Activated naive CD8-positive, alpha-beta T cell treated with anti-CD3 and anti-CD28 coated beads, Interleukin-2, amount 50 U/mL, for 24 hours (primary cell): ENCODE measurements around the gene RGS11.

ENCODE experiments used
- ATAC-seq: fragments of 150-1000 bp; cut with Tn5 transposase; one replicate; pipeline ENCODE4 v1.10.0; 2021
- DNase-seq: peaks from one replicate; pipeline ENCODE4 v3.0.0; 2021
- H3K27ac Mint-ChIP-seq: one replicate; pipeline ENCODE4 v1.8.0; 2021; ENCODE audit warnings: mild to moderate bottlenecking, mixed read lengths
- H3K27me3 Mint-ChIP-seq: one replicate; pipeline ENCODE4 v1.8.0; 2021; ENCODE audit warnings: mixed read lengths
- H3K36me3 Mint-ChIP-seq: one replicate; pipeline ENCODE4 v1.8.0; 2021; ENCODE audit warnings: low read depth, mixed read lengths
- H3K4me1 Mint-ChIP-seq: one replicate; pipeline ENCODE4 v1.8.0; 2021; ENCODE audit warnings: mixed read lengths
- H3K4me3 Mint-ChIP-seq: one replicate; pipeline ENCODE4 v1.8.0; 2021; ENCODE audit warnings: mild to moderate bottlenecking, moderate library complexity, mixed read lengths
- H3K9me3 Mint-ChIP-seq: one replicate; pipeline ENCODE4 v1.8.0; 2021; ENCODE audit warnings: mixed read lengths

The RGS11 gene

DNA sequence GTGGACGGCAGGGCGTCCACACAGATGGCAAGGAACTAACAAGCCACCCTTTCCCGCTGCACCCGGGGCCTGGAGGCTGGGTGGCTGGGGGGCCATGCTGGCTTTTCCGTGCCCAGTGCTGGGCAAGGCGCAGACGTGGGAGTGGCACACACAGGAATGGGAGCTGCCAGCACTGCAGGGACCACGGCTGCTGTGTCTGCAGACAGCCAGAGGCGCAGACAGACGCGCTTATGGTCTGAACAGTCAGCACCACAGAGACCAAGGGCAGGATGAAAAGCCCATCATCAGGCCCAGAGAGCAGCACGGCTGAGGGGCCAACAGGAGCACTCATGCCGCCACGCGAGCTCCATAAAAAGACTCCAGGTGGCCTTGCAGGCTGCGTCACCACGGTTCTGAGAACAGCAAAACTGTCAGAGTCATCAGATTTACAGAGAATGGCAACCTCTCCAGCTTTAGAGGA, 31.2 kb upstream of the RGS11 start:
- Mint-ChIP-seq H3K27ac (no peak overlapping the region), H3K9me3 (no peaks in the 10 kb centered on the region), H3K4me1 (peaks cover 10% of the 10 kb centered on the region), H3K27me3 (no peaks in the 10 kb centered on the region), H3K4me3 (no peak overlapping the region), H3K36me3 (peaks cover 13% of the 10 kb centered on the region)
- DNase-seq (no peak), ATAC-seq (no peak)

DNA sequence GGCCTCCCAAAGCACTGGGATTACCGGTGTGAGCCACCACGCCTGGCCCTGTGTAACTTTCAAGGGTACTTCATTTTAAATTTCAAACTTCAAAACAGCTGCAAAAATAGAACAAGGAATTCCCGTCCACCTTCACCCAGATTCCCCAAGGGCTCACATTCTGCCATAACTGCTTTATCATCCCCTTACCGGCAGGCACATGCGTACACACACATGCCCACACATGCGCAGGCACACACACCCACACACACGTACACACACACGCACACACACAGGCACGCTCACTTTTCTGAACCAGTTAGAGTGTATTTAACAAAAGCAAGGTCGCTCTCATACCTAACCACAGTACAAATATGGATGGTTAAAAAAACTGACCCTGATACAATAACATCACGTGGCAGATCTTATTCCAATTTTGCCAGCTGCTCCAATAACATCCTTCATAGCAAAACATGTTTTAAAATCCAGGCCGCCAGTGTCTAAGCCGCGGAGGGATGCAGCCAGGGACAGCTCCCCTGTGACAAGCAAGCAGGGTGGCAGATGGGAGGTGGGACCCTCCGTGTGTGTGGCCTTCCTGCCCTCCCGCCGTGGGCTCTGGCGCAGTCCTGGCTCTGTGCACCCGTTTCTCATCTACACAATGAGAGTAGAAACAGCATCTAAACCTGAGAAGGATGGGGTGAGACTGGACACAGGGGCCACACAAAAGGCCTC, 30.3 kb upstream of the RGS11 start:
- no peaks in the 10 kb centered on the region for H3K9me3 Mint-ChIP-seq
- H3K27ac Mint-ChIP-seq: no peak overlapping the region

GRCh38 chr16:303760-304505, 28.2 kb upstream of the RGS11 start:
- H3K4me1 Mint-ChIP-seq: peaks cover 4% of the 10 kb centered on the region
- no peak for ATAC-seq
- no peak overlapping the region for H3K27ac Mint-ChIP-seq
- H3K36me3 Mint-ChIP-seq: peaks cover 11% of the 10 kb centered on the region
- H3K9me3 Mint-ChIP-seq: no peaks in the 10 kb centered on the region
- no peak for DNase-seq
- H3K4me3 Mint-ChIP-seq: no peak overlapping the region
- no peaks in the 10 kb centered on the region for H3K27me3 Mint-ChIP-seq

More for the DNA sequence above, 30.3 kb upstream of the RGS11 start:
- ATAC-seq (no peak), DNase-seq (no peak)
- peaks cover 13% of the 10 kb centered on the region for H3K36me3 Mint-ChIP-seq
- no peaks in the 10 kb centered on the region for H3K27me3 Mint-ChIP-seq
- H3K4me3 Mint-ChIP-seq: no peak overlapping the region
- peaks cover 10% of the 10 kb centered on the region for H3K4me1 Mint-ChIP-seq

- no peak overlapping the region for H3K27ac Mint-ChIP-seq
- H3K27me3 Mint-ChIP-seq: no peaks in the 10 kb centered on the region
- ATAC-seq (no peak), DNase-seq (no peak)
- H3K9me3 Mint-ChIP-seq: no peaks in the 10 kb centered on the region
- no peak overlapping the region for H3K4me3 Mint-ChIP-seq
- peaks cover 8% of the 10 kb centered on the region for H3K36me3 Mint-ChIP-seq
- H3K4me1 Mint-ChIP-seq: peaks cover 4% of the 10 kb centered on the region
Observed at GRCh38 chr16:301950-302349, 26.2 kb upstream of the RGS11 start.

DNA sequence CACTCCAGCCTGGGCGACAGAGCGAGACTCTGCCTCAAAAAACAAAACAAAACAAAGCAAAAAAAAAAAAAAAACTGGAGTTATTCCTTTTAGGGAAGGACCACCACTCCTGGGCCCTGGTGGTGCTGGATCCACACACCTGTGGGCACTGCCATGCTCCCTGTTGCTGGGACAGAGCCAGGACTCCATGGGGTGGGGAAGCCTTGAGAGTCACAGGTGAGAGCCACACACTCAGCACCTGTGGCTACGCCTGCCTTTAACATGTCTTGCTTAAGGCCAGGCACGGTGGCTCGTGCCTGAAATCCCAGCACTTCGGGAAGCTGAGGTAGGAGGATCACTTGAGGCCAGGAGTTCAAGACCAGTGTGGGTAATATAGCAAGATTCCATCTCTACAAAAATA, 25.5 kb upstream of the RGS11 start:
- H3K4me1 Mint-ChIP-seq: peaks cover 3% of the 10 kb centered on the region
- H3K27me3 Mint-ChIP-seq: no peaks in the 10 kb centered on the region
- H3K27ac Mint-ChIP-seq: no peak overlapping the region
- no peak for DNase-seq
- H3K9me3 Mint-ChIP-seq: no peaks in the 10 kb centered on the region
- H3K4me3 Mint-ChIP-seq: no peak overlapping the region
- ATAC-seq: no peak
- H3K36me3 Mint-ChIP-seq: peaks cover 8% of the 10 kb centered on the region

GRCh38 chr16:297832-298231, 22.1 kb upstream of the RGS11 start:
- Mint-ChIP-seq H3K4me1 (no peaks in the 10 kb centered on the region), H3K36me3 (peaks cover 5% of the 10 kb centered on the region), H3K9me3 (no peaks in the 10 kb centered on the region), H3K27ac (no peak overlapping the region), H3K27me3 (no peaks in the 10 kb centered on the region), H3K4me3 (no peak overlapping the region)
- ATAC-seq: no peak
- no peak for DNase-seq

GRCh38 chr16:296806-297510, 21.2 kb upstream of the RGS11 start:
- no peak for DNase-seq
- H3K27ac Mint-ChIP-seq: no peak overlapping the region
- no peaks in the 10 kb centered on the region for H3K4me1 Mint-ChIP-seq
- peaks cover 5% of the 10 kb centered on the region for H3K36me3 Mint-ChIP-seq
- ATAC-seq: no peak
- no peak overlapping the region for H3K4me3 Mint-ChIP-seq
- H3K27me3 Mint-ChIP-seq: no peaks in the 10 kb centered on the region
- H3K9me3 Mint-ChIP-seq: no peaks in the 10 kb centered on the region

- ATAC-seq (no peak), DNase-seq (no peak)
- no peak overlapping the region for H3K4me3 Mint-ChIP-seq
- H3K27me3 Mint-ChIP-seq: no peaks in the 10 kb centered on the region
- no peaks in the 10 kb centered on the region for H3K9me3 Mint-ChIP-seq
- H3K36me3 Mint-ChIP-seq: peaks cover 5% of the 10 kb centered on the region
- no peaks in the 10 kb centered on the region for H3K4me1 Mint-ChIP-seq
- H3K27ac Mint-ChIP-seq: no peak overlapping the region
Observed at GRCh38 chr16:296276-296675, 20.5 kb upstream of the RGS11 start.

DNA sequence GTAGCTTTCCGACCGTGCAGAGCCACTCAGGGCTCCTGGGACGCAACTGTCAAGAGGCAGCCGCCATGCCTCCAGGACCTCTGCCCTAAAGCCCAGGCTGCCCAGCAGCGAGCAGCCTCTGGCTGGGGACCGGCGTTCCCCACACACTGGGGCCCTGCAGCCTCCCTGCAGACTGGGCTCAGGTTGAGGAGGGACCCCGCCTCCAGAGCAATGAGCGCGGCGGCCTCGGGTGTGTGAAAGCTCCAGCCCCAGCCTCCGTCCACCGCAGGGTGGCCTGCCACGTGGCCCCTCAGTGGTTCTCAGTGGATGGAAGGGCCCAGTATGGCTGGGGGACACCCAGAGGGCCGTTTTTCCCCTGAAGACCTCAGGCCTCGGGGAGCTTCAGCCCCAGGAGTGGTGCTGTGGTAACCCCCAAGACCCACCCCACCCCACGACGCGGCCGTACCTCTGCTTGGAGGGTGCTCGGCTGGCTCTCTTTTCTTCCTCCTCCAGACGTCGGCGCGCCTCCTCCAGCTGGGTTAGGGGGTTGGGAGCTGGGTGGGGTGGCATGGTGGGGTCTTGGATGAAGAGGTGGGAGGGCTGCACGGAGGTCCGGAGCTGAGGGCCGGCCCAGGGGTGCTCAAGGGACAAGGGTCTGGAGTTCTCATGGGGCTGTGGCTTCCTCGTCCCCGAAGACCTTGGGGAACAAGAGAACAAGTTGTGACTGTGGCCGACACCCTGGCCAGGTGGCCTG, 17.5 kb upstream of the RGS11 start:
- Mint-ChIP-seq H3K27me3 (no peaks in the 10 kb centered on the region), H3K4me1 (no peaks in the 10 kb centered on the region), H3K9me3 (no peaks in the 10 kb centered on the region), H3K36me3 (peaks cover 5% of the 10 kb centered on the region), H3K4me3 (no peak overlapping the region), H3K27ac (no peak overlapping the region)
- no peak for ATAC-seq
- DNase-seq: no peak

- H3K27me3 Mint-ChIP-seq: no peaks in the 10 kb centered on the region
- no peak overlapping the region for H3K4me3 Mint-ChIP-seq
- no peaks in the 10 kb centered on the region for H3K9me3 Mint-ChIP-seq
- DNase-seq: no peak
- ATAC-seq: no peak
- H3K4me1 Mint-ChIP-seq: no peaks in the 10 kb centered on the region
- peaks cover 15% of the 10 kb centered on the region for H3K36me3 Mint-ChIP-seq
- H3K27ac Mint-ChIP-seq: no peak overlapping the region
Observed at GRCh38 chr16:291539-291938, 15.8 kb upstream of the RGS11 start.

DNA sequence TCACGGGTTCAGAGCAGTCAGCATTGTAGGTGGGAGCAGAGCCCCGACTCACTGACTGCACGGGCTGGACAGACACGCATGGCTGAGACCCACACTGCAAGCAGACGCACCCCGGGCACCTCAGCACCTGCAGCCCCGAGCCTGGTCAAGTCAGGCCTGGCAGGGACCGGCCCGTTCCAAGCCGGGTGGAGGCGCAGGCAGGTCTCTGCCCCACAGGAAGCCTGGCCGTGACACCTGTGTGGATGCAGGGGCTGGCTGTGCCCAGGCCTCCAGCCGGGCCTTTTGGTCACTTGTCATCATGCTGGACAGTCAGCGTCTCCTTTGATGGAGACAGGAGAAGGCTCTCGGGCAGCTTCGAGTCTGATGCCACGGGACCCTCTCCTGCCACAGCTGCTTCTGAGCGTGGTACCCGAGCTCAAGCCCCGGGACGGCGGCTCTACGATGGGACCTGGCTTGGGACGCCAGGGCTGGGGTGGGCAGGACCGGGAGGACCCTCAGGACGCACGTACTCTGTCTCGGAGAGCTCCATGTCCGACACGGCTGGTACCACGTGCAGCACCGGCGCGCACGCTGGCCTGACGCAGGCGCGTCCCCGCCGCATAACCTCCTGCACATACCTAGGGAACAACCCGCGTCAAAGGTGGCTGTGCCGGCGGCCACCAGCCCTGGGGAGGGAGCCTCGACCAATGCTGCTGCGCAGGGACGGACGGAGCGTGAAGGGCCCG, 15.1 kb upstream of the RGS11 start:
- H3K4me1 Mint-ChIP-seq: no peaks in the 10 kb centered on the region
- H3K27ac Mint-ChIP-seq: no peak overlapping the region
- H3K36me3 Mint-ChIP-seq: peaks cover 19% of the 10 kb centered on the region
- ATAC-seq (no peak), DNase-seq (no peak)
- H3K9me3 Mint-ChIP-seq: no peaks in the 10 kb centered on the region
- no peak overlapping the region for H3K4me3 Mint-ChIP-seq
- H3K27me3 Mint-ChIP-seq: no peaks in the 10 kb centered on the region

- Mint-ChIP-seq H3K9me3 (no peaks in the 10 kb centered on the region), H3K4me3 (no peak overlapping the region), H3K36me3 (peaks cover 19% of the 10 kb centered on the region), H3K27me3 (no peaks in the 10 kb centered on the region), H3K4me1 (no peaks in the 10 kb centered on the region), H3K27ac (no peak overlapping the region)
- DNase-seq: no peak
- ATAC-seq: no peak
Observed at GRCh38 chr16:290015-290680, 14.4 kb upstream of the RGS11 start.

GRCh38 chr16:289395-289997, 13.8 kb upstream of the RGS11 start:
- H3K36me3 Mint-ChIP-seq: peaks cover 19% of the 10 kb centered on the region
- H3K27ac Mint-ChIP-seq: no peak overlapping the region
- no peaks in the 10 kb centered on the region for H3K4me1 Mint-ChIP-seq
- DNase-seq (no peak), ATAC-seq (no peak)
- no peak overlapping the region for H3K4me3 Mint-ChIP-seq
- no peaks in the 10 kb centered on the region for H3K27me3 Mint-ChIP-seq
- H3K9me3 Mint-ChIP-seq: no peaks in the 10 kb centered on the region
